ENCODE data around the gene ENGASE.

Gene ENGASE

DNA sequence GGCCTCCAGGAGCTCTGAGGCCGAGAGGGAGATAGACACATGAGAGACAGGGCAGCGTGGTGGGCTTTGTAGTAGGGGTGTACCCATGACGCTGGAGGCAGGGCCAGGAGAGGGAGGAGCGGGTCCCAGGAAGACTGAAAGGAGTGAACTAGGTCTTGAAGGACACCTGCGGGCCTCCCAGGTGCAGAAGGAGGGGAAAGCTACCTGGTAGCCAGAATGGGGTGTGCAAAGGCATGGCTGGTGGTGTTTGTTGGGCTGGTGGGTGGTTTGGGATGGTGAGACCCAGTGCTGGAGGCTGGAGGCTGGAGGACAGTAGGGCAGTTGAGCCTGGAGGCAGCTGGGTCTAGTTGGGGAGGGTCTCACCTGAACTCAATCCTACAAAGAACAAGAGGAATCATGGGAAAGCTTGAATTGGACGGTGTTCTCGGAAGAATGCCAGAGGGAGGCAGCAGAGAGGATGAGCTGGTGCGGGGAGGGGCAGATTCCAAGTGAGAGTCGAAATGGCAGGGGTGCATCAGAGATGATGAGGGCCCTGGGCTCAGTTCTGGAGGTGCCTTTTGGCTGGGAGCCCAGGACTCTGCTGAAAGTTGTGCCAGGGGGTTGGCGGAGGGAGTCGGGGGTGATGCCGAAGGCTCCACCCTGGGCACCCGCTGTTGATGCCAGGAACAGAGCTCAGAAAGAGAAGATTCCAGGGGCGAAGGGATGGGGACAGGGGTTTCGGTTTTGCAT lies 29.5 kb upstream of the ENGASE start:
- no peak overlapping the region for H3K4me3 ChIP-seq (ENCODE audit: low read depth, low read length)
- TF ChIP-seq, protein P1, sequence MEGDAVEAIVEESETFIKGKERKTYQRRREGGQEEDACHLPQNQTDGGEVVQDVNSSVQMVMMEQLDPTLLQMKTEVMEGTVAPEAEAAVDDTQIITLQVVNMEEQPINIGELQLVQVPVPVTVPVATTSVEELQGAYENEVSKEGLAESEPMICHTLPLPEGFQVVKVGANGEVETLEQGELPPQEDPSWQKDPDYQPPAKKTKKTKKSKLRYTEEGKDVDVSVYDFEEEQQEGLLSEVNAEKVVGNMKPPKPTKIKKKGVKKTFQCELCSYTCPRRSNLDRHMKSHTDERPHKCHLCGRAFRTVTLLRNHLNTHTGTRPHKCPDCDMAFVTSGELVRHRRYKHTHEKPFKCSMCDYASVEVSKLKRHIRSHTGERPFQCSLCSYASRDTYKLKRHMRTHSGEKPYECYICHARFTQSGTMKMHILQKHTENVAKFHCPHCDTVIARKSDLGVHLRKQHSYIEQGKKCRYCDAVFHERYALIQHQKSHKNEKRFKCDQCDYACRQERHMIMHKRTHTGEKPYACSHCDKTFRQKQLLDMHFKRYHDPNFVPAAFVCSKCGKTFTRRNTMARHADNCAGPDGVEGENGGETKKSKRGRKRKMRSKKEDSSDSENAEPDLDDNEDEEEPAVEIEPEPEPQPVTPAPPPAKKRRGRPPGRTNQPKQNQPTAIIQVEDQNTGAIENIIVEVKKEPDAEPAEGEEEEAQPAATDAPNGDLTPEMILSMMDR (IDR thresholded peaks at IDR 0.05; ENCODE audit: low read depth, low read length): no peak

DNA sequence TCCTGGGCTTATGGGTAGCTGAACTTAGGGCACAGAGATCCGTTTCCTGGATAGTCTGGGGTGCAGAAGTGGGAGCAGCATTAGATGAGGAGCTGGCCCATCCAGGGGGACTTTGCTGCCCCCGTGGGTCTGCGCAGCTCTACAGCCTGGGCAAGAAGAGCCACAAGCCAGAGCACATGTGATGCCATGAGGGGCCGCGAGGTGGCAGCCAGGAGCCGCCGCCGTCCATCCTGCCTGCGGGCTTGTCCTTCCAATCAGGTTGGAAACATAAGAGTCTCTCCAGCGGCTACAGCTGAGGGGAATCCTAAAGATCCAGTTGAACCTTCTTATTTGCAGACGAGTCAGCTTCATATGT lies 28.8 kb upstream of the ENGASE start:
- TF ChIP-seq, protein P1 (IDR thresholded peaks at IDR 0.05; ENCODE audit: low read depth, low read length): peak; percentile 98
- no peak overlapping the region for H3K4me3 ChIP-seq (ENCODE audit: low read depth, low read length)

DNA sequence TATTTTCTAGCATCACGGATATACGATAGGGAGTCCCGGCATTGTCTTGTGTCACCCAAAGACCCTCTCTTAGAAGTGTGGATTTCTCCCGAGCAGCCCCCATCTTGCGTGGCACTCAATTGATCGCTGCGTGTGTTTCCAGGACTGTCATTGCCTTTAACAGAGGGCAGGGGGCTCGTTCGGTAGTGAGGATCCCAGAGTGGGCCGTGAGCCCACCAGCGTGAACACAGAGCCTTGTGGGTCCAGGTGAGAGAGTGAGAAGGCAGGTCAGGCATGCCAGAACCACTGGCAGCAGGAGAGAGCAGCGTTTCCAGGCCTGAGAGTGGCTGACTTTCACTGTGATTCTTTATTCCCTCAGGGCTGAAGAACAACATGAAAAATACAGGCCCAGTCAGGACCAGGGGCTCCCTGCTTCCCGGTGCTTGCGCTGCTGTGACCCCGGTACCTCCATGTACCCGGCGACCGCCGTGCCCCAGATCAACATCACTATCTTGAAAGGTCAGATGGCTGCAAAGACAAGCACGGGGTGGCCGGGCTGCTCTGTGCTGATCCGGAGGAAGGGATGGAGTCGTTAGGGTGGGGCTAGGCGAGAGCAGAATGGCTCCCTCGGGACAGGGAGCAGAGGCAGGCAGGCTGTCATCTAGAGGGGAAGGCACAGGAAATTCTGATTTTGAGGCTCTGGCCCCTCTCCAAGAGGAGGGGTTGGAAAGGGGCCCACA lies 28.3 kb upstream of the ENGASE start:
- no peak overlapping the region for H3K4me3 ChIP-seq (ENCODE audit: low read depth, low read length)

DNA sequence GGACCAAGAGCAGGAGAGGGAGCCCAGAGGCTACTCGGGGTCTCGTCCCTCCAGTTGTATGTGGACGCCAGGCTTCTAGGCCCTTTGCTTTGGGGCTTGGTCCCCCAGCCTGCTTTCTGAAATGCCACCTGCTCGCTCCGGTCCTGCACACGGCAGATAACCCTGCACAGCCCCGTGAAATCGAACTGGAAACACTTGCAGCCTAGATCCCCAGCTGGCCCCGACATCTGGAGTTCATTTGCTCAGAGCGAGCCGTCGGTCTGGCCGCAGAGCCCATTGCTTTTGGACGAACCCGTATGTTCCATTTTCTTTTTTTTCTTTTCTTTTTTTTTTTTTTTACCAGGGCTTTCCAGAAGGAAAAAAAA lies 27.7 kb upstream of the ENGASE start:
- no peak overlapping the region for H3K4me3 ChIP-seq (ENCODE audit: low read depth, low read length)

More for the DNA sequence above, 28.3 kb upstream of the ENGASE start:
- TF ChIP-seq, protein P1 (IDR thresholded peaks at IDR 0.05; ENCODE audit: low read depth, low read length): no peak

DNA sequence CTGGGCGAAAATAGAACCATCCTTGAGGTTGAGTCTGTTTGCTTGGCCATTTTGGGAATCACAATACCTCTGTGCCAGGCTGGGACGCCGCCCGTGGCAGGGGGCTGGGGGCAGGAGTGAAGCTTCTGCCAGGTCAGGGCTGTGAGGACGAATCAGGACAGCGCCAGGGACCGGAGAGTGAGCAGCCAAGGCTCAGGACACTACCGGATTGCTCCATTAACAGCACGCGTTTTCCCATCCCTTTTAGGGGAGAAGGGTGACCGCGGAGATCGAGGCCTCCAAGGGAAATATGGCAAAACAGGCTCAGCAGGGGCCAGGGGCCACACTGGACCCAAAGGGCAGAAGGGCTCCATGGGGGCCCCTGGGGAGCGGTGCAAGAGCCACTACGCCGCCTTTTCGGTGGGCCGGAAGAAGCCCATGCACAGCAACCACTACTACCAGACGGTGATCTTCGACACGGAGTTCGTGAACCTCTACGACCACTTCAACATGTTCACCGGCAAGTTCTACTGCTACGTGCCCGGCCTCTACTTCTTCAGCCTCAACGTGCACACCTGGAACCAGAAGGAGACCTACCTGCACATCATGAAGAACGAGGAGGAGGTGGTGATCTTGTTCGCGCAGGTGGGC lies 27.2 kb upstream of the ENGASE start:
- H3K4me3 ChIP-seq (ENCODE audit: low read depth, low read length): no peak overlapping the region
- TF ChIP-seq, protein P1 (IDR thresholded peaks at IDR 0.05; ENCODE audit: low read depth, low read length): no peak

More for the DNA sequence above, 27.7 kb upstream of the ENGASE start:
- TF ChIP-seq, protein P1 (IDR thresholded peaks at IDR 0.05; ENCODE audit: low read depth, low read length): no peak

DNA sequence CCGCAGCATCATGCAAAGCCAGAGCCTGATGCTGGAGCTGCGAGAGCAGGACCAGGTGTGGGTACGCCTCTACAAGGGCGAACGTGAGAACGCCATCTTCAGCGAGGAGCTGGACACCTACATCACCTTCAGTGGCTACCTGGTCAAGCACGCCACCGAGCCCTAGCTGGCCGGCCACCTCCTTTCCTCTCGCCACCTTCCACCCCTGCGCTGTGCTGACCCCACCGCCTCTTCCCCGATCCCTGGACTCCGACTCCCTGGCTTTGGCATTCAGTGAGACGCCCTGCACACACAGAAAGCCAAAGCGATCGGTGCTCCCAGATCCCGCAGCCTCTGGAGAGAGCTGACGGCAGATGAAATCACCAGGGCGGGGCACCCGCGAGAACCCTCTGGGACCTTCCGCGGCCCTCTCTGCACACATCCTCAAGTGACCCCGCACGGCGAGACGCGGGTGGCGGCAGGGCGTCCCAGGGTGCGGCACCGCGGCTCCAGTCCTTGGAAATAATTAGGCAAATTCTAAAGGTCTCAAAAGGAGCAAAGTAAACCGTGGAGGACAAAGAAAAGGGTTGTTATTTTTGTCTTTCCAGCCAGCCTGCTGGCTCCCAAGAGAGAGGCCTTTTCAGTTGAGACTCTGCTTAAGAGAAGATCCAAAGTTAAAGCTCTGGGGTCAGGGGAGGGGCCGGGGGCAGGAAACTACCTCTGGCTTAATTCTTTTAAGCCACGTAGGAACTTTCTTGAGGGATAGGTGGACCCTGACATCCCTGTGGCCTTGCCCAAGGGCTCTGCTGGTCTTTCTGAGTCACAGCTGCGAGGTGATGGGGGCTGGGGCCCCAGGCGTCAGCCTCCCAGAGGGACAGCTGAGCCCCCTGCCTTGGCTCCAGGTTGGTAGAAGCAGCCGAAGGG lies 26.4 kb upstream of the ENGASE start:
- no peak overlapping the region for H3K4me3 ChIP-seq (ENCODE audit: low read depth, low read length)
- TF ChIP-seq, protein P1 (IDR thresholded peaks at IDR 0.05; ENCODE audit: low read depth, low read length): no peak
